Upper lobe of left lung (tissue), 4 donors: ENCODE data around the gene MAGEC1.

Source experiments
- POLR2A ChIP-seq, 4 donors: fragments of 450-650 bp; IDR thresholded peaks; one replicate each; pipeline ENCODE4 v1.5.1; 2016 to 2017; ENCODE audit warnings: antibody characterized with exemption in 4 of 4, mild to moderate bottlenecking in 2 of 4
- POLR2AphosphoS5 ChIP-seq, 2 donors: sonication (generic); formaldehyde crosslinking; IDR thresholded peaks; one replicate each; pipeline ENCODE4 v1.5.1; 2017; ENCODE audit warnings: antibody characterized with exemption in 2 of 2
- TF ChIP-seq, protein P1 (sequence below), 6 experiments: fragments of 450-650 bp in 4 of 6; fragments of 200-600 bp in 2 of 6; sonication (generic) in 2 of 6; IDR thresholded peaks; one replicate each; pipeline ENCODE4 v1.5.1; 2016 to 2019; ENCODE audit warnings: antibody characterized with exemption in 6 of 6

DNA sequence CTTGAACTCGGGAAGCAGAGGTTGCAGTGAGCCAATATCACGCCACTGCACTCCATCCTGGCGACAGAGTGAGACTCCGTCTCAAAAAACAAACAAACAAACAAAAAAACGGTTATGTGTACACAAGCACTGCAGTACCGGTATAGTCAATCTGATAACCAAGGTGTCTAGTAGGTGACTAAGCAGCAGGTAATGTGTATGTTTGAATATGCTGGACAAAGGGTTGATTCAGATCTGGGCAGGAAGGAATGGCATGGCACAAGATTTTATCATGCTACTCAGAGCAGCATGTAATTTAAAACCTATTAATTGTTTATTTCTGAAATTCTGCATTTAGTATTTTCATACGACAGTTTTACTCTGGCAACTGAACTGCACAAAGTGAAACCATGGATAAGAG lies 41.7 kb downstream of the MAGEC1 start:
- TF ChIP-seq POLR2A (IDR thresholded peaks at IDR 0.05) (no peak), POLR2AphosphoS5 (IDR thresholded peaks at IDR 0.05) (no peak)
- TF ChIP-seq, protein P1, sequence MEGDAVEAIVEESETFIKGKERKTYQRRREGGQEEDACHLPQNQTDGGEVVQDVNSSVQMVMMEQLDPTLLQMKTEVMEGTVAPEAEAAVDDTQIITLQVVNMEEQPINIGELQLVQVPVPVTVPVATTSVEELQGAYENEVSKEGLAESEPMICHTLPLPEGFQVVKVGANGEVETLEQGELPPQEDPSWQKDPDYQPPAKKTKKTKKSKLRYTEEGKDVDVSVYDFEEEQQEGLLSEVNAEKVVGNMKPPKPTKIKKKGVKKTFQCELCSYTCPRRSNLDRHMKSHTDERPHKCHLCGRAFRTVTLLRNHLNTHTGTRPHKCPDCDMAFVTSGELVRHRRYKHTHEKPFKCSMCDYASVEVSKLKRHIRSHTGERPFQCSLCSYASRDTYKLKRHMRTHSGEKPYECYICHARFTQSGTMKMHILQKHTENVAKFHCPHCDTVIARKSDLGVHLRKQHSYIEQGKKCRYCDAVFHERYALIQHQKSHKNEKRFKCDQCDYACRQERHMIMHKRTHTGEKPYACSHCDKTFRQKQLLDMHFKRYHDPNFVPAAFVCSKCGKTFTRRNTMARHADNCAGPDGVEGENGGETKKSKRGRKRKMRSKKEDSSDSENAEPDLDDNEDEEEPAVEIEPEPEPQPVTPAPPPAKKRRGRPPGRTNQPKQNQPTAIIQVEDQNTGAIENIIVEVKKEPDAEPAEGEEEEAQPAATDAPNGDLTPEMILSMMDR (IDR thresholded peaks at IDR 0.05), result no peak
